HG02852 (cell line): Measurements from ENCODE around the gene ANKRD40CL.

Experiments
- ATAC-seq: cut with Tn5 transposase; IDR thresholded peaks from one replicate; pipeline ENCODE4 v1.9.1; 2021; ENCODE audit warnings: mild to moderate bottlenecking, moderate library complexity; ENCODE audit not compliant: unreplicated experiment

ANKRD40CL gene

GRCh38 chr17:50790618-50791017 lies 23.3 kb upstream of the ANKRD40CL start:
- no peak for ATAC-seq

DNA sequence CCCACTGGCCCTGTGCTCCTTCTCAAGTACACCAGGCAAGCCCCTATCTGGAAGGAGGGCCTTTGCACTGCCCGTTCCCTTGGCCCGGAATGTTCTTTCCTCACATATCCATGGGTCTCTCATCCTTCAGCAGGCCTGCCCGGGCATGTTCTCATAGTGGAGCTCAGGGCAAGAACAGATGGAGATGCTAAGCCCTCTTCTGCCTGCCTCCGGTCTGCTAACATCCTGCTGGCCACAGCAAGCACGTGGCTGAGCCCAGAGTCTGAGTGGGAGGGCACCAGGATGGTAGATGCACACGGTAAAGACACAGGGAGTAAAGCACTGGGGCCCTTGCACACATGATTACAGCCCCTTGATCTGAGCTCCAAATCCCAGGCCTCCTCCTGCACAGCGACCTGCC lies 19.8 kb upstream of the ANKRD40CL start:
- ATAC-seq: no peak

DNA sequence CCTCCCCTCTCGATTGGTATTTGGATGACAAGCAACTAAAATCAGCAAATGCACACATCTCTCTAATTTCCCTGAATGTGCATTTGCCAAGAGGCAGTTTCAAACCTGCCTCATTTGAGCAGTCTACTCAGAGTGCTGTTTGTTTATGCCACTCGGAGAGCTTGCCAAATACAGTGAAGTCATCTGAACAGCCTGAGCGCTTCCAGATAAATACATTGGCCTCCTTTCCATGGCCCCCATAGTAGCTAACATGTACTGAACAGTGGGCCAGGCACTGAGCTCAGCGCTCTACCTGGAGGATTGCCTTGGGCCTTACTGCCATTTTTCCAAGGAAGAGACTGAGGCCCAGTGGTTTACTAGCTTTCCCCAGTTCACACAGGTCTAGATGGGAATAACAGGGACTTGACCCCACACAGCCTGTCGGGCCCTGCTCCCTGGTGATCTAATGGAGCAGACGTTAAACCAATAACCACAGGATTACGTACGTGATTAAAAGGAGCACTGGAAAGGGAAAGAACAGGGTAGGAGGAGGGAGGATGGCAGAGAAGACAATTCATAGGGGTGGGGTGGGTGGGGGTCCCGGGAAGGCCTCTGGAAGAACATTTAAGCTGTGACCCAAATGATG lies 18.7 kb upstream of the ANKRD40CL start:
- ATAC-seq: no peak

DNA sequence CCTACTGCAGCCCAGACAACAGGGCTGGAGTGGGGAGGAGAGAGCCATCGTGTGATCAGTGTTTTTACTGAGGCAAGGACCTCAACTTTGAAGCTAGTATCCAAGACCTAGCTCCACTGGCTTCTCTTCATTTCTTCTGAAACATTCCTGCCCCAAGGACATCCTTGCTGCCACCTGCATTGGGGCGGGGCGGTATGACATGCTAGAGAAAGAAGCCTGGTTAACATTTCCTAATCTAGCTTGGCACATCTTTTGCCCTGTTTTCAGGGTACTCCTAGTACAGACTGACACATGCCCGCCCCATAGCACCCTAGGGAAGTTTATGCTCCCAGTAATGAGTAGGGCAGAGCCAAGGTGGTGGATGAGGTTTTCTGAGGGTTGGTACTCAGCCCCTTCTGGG lies 17.8 kb upstream of the ANKRD40CL start:
- ATAC-seq: no peak

- no peak for ATAC-seq
These were observed 16.6 kb upstream of the ANKRD40CL start for GRCh38 chr17:50783905-50784304.

GRCh38 chr17:50783193-50783660 lies 15.9 kb upstream of the ANKRD40CL start:
- ATAC-seq: no peak

GRCh38 chr17:50781167-50781566 lies 13.8 kb upstream of the ANKRD40CL start:
- no peak for ATAC-seq

DNA sequence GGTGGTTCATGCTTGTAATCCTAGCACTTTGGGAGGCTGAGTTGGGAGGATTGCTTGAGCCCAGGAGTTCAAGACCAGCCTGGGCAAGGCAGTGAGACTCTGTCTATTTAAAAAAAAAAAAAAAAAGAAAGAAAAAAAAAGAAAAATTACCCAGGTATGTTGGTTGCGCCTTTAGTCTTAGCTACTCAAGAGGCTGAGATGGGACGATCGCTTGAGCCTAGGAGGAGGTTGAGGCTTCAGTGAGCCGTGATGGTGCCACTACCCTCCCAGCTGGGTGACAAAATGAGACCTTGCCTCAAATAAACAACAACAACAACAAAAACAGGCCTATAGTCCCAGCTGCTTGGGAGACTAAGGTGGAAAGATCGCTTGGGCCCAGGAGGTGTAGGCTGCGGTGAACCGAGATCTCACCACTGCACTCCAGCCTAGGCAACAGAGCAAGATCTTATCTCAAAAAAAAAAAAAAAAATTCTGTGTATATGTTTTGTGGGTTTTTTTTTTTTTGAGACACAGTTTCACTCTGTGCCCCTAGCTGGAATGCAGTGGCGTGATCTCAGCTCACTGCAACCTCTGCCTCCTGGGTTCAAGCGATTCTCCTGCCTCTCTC lies 12.5 kb upstream of the ANKRD40CL start:
- no peak for ATAC-seq

- no peak for ATAC-seq
These were observed 11.7 kb upstream of the ANKRD40CL start for GRCh38 chr17:50778988-50779387.

GRCh38 chr17:50778471-50778870 lies 11.2 kb upstream of the ANKRD40CL start:
- ATAC-seq: no peak

DNA sequence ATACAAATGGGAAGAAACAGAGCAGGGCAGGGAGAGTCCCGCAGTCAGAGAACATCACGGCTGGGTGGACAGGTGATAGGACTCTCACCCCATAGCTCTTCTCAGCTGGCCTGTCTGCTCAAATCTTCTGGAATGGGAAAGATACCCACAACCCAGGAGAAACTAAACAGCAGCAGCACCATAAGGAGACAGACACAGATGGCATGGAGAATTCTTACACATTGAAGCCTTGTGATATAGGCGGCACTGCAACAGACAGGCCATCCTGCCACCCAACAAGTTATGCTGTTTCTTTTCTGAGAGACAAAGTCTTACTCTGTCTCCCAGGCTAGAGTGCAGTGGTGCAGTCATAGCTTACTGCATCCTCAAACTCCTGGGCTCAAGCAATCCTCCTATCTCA lies 8.6 kb upstream of the ANKRD40CL start:
- ATAC-seq: no peak

DNA sequence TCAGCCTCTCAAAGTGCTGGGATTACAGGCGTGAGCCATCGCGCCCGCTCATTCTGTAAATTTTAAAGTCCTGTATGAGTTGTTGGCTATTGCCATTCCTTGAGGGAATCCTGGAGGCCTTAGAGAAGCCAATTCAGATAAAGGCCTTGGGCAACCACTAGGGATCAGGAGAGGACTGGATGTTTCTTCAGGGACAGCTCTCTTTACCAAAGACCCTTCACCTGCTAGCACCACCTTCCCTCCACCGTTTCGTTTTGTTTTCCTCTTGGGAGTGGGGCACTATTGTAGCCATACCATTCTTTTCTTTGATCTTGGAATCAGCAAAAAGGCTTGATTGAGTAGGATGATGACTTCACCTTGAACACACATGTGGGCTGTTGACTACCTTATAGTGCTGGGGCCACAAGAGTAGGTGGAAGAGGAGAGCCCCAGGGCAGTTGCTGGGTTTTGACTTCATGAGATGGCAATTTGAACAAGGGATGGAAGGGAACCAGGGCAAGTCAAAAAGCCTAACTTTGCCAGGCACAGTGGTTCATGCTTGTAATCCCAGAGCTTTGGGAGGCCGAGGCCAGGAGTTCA lies 7.0 kb upstream of the ANKRD40CL start:
- no peak for ATAC-seq

- ATAC-seq: peak; percentile 51
These were observed 4.9 kb upstream of the ANKRD40CL start for GRCh38 chr17:50771991-50772785.

DNA sequence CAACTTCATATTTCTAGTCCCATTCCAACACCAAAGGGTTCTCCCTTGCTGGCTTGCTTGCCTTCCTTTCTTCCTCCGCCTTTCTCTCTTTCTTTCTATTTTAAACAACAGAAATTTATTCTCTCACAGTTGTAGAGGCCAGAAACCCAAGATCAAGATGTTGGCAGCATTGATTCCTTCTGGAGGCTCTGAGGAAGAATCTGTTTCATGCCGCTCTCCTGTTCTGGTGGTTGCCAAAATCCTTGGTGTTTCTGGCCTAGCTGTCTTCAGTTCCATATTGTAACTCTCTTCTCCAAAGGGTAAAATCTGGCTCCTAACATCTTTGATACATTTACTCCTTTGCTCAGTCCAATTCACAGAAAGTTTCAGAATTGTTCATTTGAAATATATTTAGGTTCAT lies 3.0 kb upstream of the ANKRD40CL start:
- no peak for ATAC-seq

- ATAC-seq: no peak
These were observed 2.6 kb upstream of the ANKRD40CL start for GRCh38 chr17:50769884-50770283.

GRCh38 chr17:50768346-50768761 lies 1.0 kb upstream of the ANKRD40CL start:
- no peak for ATAC-seq

DNA sequence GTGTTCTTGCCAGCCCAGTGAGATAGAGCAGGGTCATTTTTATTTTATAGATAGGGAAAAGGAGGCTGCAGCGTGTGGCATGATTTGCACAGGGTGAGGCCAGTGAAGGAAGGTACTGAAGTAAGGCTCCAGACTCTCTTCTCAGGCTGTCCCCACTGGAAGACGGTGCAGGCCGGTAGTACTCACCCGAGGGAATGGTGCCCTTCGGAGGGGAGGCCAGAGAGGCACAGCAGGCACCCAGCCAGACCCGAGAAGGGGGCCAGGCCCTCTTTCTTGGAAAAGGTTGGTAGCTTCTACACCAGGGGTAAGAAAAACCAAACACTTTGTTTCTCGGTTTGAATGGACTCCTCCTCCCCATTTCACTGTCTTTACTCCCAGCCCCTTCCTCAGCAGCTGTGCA lies 288 bp downstream of the ANKRD40CL start:
- no peak for ATAC-seq

DNA sequence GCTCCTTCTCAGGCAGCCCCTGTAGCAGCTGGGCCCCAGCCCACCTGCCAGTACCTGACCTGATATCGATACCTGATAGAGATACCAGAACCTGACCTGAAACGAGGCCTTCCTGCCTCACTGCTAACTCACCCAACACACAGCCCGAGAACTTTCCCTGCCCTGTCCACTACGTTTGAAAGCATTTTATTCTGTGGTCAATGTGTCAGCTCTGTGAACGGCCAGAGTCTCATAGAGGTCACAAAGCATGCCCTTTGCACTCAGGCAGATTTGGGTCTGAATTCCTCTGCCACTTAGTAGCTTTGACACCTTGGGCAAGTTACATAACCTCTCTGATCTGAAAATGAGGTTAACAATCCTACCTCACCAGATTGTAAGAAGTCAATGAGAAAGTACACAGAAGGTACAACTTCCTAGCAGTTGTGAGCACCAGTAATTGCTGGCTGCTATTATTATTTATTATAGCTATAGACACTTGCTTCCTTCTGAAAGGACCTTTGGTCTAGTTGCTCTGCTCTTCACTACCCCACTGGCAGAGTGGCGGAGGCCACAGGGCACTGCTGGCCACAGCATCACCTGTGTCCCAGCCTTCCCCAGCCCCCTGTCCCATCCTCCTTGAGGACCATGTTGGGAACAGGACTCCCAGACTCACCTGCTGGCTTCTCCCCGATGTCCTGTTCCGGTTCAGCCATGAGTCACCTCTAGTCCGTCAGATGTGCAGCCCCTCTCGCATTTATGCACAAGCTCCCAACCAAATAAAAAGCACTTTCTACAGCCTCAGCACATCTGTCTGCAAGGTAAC lies 895 bp downstream of the ANKRD40CL start:
- no peak for ATAC-seq

GRCh38 chr17:50765454-50766221 lies 1.7 kb downstream of the ANKRD40CL start:
- no peak for ATAC-seq

DNA sequence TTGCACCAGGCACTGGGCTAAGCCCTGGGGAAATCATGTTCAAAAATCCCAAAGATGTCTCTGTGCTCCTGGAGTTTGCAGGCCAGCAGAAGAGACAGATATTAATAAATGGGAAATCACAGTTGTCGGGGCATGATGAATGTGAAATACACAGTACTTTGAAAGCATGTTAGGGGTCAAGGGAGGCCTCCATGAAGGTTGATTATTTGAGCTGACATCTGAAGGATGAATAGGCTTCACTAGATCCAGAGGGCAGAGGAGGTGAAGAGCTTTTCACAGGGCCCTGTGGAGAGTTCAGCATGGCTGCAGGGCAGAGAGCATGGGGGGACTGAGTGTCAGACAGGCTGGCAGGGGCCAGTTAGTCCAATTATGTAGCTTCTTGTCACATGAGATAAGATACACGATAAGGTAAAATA lies 2.6 kb downstream of the ANKRD40CL start:
- no peak for ATAC-seq
